Measurements from ENCODE around the gene LYRM7.
"Not testable (repeated sequence)": the region's sequence is repeated elsewhere in the genome, so short reads cannot be mapped to it uniquely, and the experiment has no call there.

Gene LYRM7

DNA sequence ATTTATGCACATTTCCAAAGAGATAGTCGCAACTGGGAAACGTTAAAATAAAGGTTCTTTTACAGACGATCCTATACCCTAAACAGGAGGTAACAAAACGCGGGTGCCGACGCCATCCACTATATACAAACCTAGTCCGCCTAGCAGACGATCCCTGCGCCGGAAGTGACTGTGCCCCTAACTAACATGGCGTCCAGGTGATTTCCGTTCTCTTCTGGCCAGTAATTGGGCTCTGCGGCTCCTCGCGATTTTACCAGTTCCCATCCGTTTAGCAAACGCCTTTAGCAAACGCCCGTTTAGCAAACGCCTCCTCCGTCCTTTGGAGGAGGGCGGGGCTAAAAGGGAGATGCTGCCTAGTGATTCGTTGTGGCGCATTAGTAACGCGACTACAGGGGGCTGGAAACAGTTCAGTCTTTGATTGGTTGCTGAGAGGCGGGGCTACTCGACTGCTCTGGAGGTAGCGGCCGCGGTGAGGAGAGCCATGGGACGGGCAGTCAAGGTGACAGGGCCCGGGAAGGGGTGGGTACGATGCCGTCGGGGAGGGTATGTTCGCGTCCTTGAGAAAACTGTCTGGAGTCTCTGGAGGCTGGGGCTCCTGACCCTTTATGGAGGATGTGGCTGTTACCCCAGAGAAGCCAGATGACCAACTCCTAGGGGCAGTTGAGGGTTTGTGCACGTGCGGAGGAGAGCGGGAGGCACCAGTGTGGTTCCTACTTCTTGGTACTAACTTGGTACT is at the start of gene LYRM7:
Gene LYRM7 (plus strand): TSS at position 405 of the 736 bp plus-strand sequence. CDS start 77 bp downstream, at position 482.
- DNase-seq = peak; percentile 89

DNA sequence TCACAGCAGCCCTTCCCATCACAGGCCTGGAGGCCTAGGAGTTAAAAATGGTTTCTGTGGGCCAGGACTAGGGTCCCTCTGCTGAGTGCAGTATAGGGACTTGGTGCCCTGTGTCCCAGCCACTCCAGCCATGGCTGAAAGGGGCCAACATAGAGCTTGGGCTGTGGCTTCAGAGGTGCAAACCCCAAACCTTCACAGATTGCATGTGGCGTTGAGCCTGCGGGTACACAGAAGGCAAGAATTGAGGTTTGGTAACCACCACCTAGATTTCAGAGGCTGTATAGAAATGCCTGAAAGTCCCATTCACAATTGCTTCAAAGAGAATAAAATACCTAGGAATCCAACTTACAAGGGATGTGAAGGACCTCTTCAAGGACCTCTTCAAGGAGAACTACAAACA is 43.5 kb upstream of the LYRM7 start:
- DNase-seq = not testable (repeated sequence)

DNA sequence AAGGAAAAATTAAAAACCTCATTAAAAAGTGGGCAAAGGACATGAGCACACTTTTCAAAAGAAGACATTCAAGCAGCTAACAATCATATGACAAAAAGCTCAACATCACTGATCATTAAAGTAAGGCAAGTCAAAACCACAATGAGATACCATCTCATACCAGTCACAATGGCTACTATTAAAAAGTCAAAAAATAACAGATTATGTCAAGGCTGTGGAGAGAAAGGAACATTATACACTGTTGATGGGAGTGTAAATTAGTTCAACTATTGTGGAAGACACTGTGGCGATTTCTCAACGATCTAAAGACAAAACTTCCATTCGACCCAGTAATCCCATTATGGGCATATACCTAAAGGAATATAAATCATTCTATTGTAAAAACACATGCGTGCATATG is 41.4 kb upstream of the LYRM7 start:
- DNase-seq = no peak

DNA sequence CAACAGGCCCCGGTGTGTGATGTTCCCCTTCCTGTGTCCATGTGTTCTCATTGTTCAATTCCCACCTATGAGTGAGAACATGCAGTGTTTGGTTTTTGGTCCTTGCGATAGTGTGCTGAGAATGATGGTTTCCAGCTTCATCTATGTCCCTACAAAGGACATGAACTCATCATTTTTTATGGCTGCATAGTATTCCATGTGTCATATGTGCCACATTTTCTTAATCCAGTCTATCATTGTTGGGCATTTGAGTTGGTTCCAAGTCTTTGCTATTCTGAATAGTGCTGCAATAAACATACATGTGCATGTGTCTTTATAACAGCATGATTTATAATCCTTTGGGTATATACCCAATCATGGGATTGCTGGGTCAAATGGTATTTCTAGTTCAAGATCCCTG is 37.7 kb upstream of the LYRM7 start:
- DNase-seq = not testable (repeated sequence)

DNA sequence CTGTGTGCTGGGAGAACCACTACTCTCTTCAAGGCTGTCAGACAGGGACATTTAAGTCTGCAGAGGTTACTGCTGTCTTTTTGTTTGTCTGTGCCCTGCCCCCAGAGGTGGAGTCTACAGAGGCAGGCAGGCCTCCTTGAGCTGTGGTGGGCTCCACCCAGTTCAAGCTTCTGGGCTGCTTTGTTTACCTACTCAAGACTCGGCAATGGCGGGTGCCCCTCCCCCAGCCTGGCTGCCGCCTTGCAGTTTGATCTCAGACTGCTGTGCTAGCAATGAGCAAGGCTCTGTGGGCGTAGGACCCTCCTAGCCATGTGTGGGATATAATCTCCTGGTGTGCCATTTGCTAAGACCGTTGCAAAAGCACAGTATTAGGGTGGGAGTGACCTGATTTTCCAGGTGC is 32.3 kb upstream of the LYRM7 start:
- DNase-seq = not testable (repeated sequence)

DNA sequence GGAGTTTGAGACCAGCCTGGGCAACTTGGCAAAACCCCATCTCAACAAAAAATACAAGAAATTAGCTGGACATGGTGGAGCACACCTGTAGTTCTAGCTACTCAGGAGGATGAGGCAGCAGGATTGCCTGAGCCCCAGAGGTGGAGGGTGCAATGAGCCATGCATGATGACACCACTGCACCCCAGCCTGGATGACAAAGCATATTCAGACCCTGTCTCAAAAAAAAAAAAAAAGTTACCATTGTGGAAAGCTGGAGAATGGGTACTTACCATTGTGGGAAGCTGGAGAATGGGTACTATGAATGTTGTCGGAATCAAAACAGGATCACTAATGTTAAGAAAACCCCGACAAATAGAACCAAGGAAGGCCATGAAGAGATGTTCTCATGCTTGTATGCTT is 31.4 kb upstream of the LYRM7 start:
- no peak for DNase-seq

DNA sequence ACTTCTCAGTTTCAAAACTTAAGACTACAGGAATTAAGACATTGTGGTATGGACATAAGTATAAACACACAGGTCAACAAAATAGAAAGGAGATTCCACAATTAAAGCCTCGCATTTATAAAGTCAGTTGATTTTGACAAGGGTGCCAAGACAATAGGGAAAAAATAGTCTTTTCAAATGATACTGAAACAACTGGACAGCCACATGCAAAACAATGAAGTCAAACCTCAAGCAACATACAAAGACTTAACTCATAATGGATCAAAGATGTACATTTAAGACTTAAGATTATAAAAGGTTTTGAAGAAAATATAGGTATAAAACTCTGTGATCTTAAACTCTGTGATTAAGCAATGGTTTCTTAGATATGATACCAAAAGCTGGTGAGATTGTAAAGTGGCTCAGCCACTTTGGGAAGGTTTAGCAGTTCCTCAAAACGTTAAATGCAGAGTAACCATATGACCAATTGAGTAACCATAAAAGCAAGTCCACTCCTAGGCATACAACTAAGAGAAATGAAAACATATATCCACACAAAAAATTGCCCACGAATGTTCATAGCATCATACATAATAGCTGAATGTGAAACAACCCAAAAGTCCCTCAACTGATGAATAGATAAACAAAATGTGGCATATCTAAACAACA is 27.6 kb upstream of the LYRM7 start:
- DNase-seq = no peak

DNA sequence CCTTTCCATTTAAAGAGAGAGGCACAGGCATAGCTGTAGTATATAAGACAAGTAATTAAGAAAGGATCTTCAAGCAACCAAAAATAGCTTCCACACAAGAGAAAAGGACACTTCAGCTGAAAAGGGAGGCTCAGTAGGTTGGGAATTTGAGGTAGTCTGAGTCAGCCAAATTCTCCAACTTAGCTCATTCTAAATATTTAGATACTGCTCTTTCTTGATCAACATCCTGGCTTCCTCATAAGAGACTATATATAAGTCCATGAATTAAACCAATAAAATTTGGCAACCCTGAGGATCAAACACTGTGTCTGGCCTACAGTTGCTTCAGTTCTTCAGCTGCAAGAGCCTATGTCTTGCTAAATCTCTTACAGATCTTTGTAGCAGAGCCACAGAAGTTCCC is 23.5 kb upstream of the LYRM7 start:
- no peak for DNase-seq

DNA sequence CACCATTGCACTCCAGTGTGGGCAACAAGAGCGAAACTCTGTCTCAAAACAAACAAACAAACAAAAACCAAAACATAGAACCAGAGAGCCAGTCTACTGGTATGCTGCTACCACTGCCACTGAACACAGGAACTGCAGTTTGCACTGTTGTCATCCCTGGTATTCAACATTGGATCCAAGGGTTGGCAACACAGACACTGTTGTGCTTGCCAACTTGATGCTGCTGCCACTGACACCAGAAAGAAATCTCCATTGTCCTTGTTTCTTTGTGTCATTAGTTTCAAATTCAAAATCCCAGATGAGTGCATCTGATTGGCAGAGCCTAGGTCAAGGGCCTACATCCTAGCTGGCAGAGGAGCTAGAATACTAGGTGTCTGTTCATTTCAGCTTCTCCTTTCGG is 21.9 kb upstream of the LYRM7 start:
- no peak for DNase-seq

DNA sequence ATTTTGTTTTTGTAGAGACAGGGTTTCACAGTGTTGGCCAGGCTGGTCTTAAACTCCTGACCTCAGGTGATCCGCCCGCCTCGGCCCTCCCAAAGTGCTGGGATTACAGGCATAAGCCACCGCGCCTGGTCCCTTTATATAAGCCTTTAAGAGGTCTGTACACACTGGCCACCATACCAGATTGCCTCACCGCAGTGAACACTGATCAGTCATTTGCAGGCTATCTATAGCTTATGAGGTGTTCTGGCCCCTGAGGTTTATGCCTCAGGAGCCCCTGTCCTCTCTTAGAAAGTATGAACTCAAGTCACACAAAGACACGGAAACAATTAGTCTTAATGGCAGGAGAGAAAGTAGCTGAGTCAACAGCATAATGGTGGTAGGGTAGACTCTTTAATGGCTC is 20.3 kb upstream of the LYRM7 start:
- DNase-seq = no peak

DNA sequence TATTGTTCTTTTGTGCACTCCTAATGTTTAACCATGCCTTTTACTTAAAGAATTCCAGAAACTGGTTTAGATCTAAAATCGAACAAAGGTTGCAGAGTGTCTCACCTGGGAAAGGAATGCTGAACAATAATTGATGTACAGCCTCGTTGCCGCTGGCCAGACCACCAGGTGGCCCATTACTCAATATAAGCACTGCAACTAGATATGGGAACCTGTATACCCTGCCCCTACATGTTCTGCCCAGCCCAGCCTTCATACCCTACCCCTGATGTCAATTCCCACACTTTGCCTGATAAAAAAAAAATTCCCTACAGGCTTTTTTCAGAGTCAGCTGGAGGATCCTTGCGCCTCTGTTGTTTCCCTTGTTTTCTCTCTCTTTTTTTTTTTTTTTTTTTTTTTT is 19.5 kb upstream of the LYRM7 start:
- DNase-seq = no peak

DNA sequence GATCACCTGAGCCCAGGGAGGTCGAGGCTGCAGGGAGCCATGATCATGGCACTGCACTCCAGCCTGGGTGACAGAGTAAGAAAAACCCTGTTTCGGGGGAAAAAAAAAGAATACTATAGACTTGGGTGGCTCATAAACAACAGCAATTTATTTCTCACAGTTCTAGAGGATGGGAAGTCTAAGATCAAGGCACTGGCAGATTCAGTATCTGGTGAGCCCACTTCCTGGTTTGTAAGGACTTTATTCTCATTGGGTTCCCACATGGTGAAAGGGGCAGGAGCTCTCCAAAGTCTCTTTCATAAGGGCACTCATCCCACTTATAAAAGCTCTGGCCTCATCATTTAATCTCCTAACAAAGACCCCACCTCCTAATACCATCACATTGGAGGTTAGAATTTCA is 14.4 kb upstream of the LYRM7 start:
- no peak for DNase-seq

DNA sequence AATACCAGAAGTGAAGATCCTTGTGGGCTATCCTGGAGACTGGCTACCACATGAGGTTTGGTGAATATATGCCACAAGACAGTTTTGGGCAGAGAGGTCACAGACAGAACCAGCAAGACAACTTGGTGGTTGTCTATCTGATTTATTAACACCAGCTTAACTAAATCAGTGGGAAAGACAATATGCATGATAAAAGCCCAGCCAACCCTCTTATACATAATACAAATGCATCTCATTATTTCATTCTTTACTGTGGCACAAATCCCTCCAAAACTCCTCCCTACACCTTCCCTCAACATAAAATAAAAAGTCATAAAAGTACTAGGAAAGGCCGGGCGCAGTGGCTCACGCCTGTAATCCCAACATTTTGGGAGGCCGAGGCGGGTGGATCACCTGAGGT is 13.8 kb upstream of the LYRM7 start:
- no peak for DNase-seq

DNA sequence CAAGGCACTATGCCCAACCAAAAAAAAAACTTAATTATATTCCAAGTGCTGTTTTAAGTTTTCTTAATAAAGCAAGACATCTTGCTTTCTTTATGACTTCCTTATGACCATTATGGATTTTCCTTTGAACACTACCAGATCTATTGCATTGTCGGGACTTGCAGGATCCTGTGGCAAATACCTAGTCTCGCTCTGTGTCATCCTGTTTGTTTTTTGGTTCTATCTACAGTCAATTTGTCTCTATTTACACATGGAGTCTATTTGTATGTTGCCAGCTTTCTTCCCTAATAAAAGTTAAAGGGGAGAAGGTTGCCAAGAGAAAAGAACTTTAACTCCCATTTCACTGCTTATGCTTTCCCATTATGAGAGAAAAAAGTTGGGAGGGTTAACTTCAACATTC is 10.6 kb upstream of the LYRM7 start:
- no peak for DNase-seq

DNA sequence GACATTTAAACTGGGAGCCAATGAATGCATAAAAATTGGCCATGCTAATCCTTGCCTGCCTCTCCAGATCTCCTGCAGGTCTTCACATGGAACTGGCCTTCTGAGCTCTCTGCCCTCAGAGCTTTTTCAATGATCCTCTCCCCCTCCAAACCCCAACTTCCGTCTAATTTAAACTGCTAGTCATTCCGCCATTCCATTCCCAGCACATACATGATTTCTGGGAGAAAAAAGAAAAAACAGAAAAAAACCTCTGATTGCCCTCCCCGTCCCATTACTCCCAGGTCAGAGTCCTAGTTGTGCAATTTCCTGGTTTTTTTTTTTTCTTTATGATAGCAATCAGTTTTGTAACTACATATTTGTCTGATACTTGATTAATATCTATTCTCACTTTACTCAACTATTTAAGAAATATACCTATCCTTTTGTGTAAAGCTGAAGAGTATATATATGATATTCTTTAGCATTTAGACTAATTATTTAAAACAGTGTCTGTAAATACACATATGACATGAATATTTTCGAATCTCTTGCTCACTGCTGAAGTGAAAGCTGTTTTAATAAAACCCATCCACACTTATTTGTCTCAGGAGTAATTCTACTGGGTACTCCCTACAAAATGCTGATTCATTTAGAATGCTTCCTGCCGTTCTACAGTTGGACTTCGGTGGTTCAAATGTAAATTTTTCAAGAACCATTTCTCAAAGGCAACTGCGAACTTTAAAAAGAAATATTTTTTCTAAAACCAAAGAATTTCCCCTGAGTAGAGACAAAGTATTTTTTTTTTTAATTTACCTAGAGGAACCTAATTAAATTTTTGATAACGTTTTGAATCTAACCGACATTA is 7.2 kb upstream of the LYRM7 start:
- no peak for DNase-seq

DNA sequence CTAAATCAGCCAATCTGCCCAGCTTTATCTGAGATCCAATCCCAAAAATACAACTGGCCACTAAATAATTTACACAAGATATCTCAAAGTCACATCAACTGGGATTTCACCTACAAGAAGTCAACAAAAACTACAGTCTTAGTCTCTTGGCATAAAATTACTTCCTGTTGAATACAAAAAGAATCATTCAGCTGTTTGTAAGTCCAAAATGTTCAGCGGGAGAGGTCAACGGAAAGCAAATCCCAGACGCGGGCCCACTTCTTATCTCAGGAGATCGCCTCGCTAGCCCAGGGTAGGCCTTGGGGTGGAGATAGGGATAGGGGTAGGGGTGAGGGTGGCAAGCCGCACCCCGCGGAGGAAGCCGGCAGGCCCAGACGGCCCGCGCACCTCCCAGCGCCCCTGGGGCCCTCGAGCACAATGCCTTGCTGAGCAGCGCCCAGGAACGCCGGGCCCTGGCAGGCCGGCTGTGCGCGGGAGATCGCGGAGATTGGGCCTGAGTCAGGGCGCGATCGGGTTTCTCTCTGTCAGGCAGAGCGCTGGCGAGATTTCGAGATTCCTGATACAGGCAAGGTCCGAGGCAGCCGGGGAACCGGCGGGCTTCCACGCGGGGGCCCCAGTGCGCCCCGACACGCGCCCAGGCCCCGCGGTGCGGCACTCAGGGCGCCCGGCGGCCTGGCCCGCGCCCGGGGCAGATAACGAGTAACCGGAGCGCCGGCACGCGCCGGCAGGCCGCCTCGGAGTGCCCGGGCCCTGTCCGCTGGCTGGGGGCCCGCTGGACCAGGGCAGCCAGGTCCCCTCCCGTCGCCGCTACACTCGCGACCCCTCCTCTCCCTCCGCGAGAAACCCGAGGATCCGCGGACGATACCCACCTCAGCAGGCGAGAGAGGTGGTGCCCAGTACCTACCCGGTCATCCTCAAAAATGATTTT is 6.3 kb upstream of the LYRM7 start:
- DNase-seq = peak; percentile 88

DNA sequence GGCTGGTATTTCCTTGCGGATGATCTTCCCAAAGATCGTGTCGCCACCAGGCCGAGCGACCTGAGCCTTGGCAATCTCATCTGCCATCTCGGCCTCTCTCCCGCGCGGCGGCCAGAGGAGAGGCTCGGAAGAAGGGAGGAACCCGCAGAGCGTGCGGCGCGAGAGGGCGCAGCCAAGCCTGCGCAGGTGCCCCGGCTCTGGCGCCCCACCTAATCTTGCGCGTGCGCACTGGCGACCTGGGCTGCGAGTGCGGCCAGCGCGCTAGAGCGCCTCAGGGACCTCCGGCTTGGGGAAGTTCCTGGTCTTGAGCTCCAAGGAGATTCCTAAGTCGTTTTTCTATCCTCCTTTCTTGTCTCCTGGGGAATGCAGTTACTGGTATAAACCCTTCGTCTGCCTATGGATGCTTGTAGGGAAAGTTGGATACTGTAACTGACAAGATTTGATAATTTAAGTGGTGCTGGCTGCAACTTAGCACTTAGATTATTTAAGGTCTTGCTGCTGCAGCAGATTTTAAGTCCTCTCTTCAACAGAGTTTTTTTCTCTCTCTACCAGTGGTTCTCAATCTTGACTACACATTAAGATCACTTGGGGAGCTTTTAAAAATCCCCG is 5.5 kb upstream of the LYRM7 start, which contains the start of gene HINT1:
Gene HINT1 (minus strand): TSS at position 138 of the 609 bp plus-strand sequence. CDS start 51 bp downstream, at position 87.
- peak; percentile 98 for DNase-seq

DNA sequence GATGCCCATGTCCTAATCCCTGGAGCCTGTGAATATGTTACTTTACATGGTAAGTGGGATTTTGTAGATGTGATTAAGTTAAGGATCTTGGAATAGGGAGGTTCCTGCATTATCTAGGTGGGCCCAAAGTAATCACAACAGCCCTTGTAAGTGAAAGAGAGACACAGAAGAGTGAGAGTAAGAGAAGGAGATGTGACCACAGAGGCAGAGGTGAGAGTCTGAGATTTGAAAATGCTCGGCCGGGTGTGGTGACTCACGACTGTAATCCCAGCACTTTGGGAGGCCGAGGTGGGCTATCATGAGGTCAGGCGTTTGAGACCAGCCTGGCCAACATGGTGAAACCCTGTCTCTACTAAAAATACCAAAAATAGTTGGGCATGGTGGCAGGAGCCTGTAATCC is 3.1 kb upstream of the LYRM7 start:
- DNase-seq = no peak

DNA sequence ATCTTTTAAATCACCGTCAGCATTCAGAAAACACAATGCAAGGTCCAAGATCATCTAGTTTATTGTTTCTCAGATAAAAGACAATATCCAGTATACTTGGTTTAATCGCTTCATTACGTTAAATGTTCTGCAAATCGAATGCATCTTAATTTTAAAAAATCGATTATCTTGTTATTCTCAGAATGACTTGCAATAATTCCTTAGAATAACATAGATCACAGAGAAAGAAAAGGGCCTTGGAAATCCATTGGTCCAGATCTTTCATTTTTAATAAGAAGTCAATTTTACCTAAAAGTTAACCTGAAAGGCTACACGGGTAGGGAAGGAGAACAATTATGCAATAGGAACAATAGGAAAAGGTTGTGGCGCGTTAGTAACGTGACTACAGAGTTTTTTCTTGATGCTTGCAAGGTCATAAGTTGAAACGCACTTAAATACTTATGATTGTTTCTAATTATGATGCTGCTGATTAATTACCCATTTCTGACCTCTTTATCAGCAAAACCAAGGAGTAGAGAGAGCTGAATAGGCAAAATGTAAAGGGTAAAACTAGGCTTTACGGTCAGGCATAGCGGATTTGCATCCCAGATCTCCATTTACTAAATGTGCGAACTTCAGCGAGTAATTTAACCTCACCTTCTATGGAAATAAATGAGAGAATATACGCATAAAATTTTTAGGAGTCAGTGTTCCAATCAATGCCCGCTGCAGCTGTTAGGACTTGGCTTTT is 769 bp upstream of the LYRM7 start:
- DNase-seq = no peak

DNA sequence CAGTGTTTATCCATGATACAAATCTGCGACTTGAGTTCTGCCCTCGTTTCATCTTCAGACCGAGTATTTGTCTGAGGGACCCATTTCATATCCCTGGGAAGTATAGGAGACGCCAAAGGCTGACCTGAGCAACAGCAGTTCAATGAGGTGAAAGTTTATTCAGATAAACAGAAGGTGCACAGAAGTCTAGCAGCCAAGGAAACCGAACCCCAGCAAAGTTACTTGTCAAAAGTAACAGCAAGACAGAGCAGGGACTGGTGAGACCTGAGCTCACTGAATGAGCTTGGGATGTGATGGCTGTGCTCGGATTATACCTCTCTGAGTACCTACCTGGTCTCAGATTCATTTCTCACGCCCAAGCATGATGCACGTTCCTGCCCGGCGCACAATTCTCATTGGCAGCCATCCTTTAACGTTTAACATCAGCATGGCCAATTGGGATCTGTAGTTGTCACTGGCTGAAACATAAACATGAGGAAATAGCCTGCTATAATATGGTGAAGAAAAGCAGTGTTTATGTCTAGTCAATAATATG is 599 bp downstream of the LYRM7 start:
- DNase-seq = peak; percentile 58

DNA sequence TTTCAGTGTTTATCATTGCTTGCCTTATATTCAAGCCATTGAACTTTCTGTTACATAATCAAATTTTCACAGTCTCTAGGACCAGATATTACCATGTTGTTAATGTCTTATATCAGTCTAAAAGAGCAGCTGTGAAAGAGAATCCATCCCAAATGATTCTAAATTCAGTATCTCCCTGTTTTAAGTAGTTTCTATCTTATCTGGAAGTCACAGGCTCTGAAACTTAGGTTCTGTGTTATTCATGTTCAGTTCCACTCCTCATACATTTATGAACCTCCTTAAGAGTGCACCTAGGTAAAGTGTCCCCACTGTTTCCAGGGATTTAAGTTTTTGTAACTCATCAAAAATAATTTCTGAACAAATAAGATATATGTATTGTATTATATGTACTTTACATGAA is 9.7 kb downstream of the LYRM7 start:
- DNase-seq = no peak

Data from activated CD8-positive, alpha-beta memory T cell treated with anti-CD3 and anti-CD28 coated beads, Interleukin-2, amount 50 U/mL, for 48 hours (primary cell).